WTC11 (cell line): ENCODE measurements around the gene PIM2.

Experiments used
- CREB1 ChIP-seq: sonication (generic); formaldehyde crosslinking; IDR thresholded peaks from 2 replicates; pipeline ENCODE4 v1.8.0; 2023; ENCODE audit warnings: mild to moderate bottlenecking, missing genetic modification reagents
- FOXK1 ChIP-seq: sonication (generic); formaldehyde crosslinking; IDR thresholded peaks from 2 replicates; pipeline ENCODE4 v1.8.0; 2022; ENCODE audit warnings: mild to moderate bottlenecking, moderate library complexity, missing genetic modification reagents
- IRF1 ChIP-seq: sonication (generic); formaldehyde crosslinking; IDR thresholded peaks from 2 replicates; pipeline ENCODE4 v1.8.0; 2023; ENCODE audit warnings: missing genetic modification reagents
- RELA ChIP-seq: sonication (generic); formaldehyde crosslinking; IDR thresholded peaks from 2 replicates; pipeline ENCODE4 v1.8.1; 2022; ENCODE audit warnings: missing genetic modification reagents, mild to moderate bottlenecking, borderline replicate concordance
- SMAD4 ChIP-seq: sonication (generic); formaldehyde crosslinking; IDR thresholded peaks from 2 replicates; pipeline ENCODE4 v1.8.0; 2022; ENCODE audit warnings: mild to moderate bottlenecking, missing genetic modification reagents
- USF2 ChIP-seq: sonication (generic); formaldehyde crosslinking; IDR thresholded peaks from 2 replicates; pipeline ENCODE4 v1.8.1; 2023; ENCODE audit warnings: mild to moderate bottlenecking, missing genetic modification reagents, moderate library complexity
- ZNF121 ChIP-seq: sonication (generic); formaldehyde crosslinking; IDR thresholded peaks from 2 replicates; pipeline ENCODE4 v1.8.0; 2023; ENCODE audit warnings: missing genetic modification reagents
- ZNF138 ChIP-seq: sonication (generic); formaldehyde crosslinking; conservative IDR thresholded peaks from 2 replicates; pipeline ENCODE4 v1.8.1; 2022; ENCODE audit warnings: mild to moderate bottlenecking, moderate library complexity, missing genetic modification reagents
- TF ChIP-seq, protein P1 (sequence below): sonication (generic); formaldehyde crosslinking; conservative IDR thresholded peaks from 2 replicates; pipeline ENCODE4 v1.8.1; 2022; ENCODE audit warnings: mild to moderate bottlenecking, missing genetic modification reagents
- TF ChIP-seq, protein P2 (sequence below): fragments of 200-600 bp; IDR thresholded peaks from 2 replicates; pipeline ENCODE4 v1.8.0; 2022; ENCODE audit warnings: antibody characterized with exemption
- TF ChIP-seq, protein P3 (sequence below): sonication (generic); formaldehyde crosslinking; IDR thresholded peaks from 2 replicates; pipeline ENCODE4 v1.8.0; 2022; ENCODE audit warnings: missing genetic modification reagents

GRCh38 chrX:48965959-48966358, 47.1 kb upstream of the PIM2 start:
- TF ChIP-seq, protein P1, sequence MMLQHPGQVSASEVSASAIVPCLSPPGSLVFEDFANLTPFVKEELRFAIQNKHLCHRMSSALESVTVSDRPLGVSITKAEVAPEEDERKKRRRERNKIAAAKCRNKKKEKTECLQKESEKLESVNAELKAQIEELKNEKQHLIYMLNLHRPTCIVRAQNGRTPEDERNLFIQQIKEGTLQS (CRISPR knock-in tag), result no peak
- TF ChIP-seq CREB1 (CRISPR knock-in tag), result no peak
- TF ChIP-seq, protein P2, sequence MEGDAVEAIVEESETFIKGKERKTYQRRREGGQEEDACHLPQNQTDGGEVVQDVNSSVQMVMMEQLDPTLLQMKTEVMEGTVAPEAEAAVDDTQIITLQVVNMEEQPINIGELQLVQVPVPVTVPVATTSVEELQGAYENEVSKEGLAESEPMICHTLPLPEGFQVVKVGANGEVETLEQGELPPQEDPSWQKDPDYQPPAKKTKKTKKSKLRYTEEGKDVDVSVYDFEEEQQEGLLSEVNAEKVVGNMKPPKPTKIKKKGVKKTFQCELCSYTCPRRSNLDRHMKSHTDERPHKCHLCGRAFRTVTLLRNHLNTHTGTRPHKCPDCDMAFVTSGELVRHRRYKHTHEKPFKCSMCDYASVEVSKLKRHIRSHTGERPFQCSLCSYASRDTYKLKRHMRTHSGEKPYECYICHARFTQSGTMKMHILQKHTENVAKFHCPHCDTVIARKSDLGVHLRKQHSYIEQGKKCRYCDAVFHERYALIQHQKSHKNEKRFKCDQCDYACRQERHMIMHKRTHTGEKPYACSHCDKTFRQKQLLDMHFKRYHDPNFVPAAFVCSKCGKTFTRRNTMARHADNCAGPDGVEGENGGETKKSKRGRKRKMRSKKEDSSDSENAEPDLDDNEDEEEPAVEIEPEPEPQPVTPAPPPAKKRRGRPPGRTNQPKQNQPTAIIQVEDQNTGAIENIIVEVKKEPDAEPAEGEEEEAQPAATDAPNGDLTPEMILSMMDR, result no peak
- TF ChIP-seq, protein P3, sequence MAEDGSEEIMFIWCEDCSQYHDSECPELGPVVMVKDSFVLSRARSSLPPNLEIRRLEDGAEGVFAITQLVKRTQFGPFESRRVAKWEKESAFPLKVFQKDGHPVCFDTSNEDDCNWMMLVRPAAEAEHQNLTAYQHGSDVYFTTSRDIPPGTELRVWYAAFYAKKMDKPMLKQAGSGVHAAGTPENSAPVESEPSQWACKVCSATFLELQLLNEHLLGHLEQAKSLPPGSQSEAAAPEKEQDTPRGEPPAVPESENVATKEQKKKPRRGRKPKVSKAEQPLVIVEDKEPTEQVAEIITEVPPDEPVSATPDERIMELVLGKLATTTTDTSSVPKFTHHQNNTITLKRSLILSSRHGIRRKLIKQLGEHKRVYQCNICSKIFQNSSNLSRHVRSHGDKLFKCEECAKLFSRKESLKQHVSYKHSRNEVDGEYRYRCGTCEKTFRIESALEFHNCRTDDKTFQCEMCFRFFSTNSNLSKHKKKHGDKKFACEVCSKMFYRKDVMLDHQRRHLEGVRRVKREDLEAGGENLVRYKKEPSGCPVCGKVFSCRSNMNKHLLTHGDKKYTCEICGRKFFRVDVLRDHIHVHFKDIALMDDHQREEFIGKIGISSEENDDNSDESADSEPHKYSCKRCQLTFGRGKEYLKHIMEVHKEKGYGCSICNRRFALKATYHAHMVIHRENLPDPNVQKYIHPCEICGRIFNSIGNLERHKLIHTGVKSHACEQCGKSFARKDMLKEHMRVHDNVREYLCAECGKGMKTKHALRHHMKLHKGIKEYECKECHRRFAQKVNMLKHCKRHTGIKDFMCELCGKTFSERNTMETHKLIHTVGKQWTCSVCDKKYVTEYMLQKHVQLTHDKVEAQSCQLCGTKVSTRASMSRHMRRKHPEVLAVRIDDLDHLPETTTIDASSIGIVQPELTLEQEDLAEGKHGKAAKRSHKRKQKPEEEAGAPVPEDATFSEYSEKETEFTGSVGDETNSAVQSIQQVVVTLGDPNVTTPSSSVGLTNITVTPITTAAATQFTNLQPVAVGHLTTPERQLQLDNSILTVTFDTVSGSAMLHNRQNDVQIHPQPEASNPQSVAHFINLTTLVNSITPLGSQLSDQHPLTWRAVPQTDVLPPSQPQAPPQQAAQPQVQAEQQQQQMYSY (CRISPR knock-in tag), result no peak
- TF ChIP-seq USF2 (CRISPR knock-in tag), result no peak
- no peak for TF ChIP-seq IRF1 (CRISPR knock-in tag)
- TF ChIP-seq ZNF138 (CRISPR knock-in tag), result no peak
- TF ChIP-seq ZNF121 (CRISPR knock-in tag), result no peak
- TF ChIP-seq FOXK1 (CRISPR knock-in tag), result no peak
- TF ChIP-seq RELA (CRISPR knock-in tag), result no peak
- no peak for TF ChIP-seq SMAD4
